Measurements from ENCODE around the gene KCNK2. TPM values are rescaled to one million over a fixed set of nuclear protein-coding genes. Genes with fewer than 3 reads are reported as not detected.

Gene KCNK2
- total RNA-seq, 1 experiment from 2014 or later = 0.18 TPM

- H3K4me3 Mint-ChIP-seq (ENCODE audit: unreplicated experiment) = no peak overlapping the region
- ChIA-PET CTCF (no interaction called here), POLR2A (no interaction called here)
- TF ChIP-seq CTCF (IDR thresholded peaks at IDR 0.05; ENCODE audit: insufficient read depth in 1 of 2, low read depth in 1 of 2, low read length in 1 of 2, severe bottlenecking in 1 of 2, unreplicated experiment in 1 of 2) = no peak
- Histone ChIP-seq H3K36me3 (ENCODE audit: control insufficient read depth, insufficient read depth, low read length) (no peaks in the 10 kb centered on the region), H3K4me3 (ENCODE audit: low read depth, low read length) (no peak overlapping the region), H3K4me1 (no peaks in the 10 kb centered on the region), H3K9me3 (no peaks in the 10 kb centered on the region), H3K27me3 (replicated peaks; ENCODE audit: control insufficient read depth, insufficient read depth, low read length) (no peaks in the 10 kb centered on the region)
- no peak overlapping the region for H3K27ac Mint-ChIP-seq (ENCODE audit: unreplicated experiment)
- H3K36me3 Mint-ChIP-seq (ENCODE audit: insufficient read depth, unreplicated experiment) = no peaks in the 10 kb centered on the region
- H3K27me3 Mint-ChIP-seq (ENCODE audit: insufficient read depth, unreplicated experiment) = peaks cover 7% of the 10 kb centered on the region
- H3K4me1 Mint-ChIP-seq (ENCODE audit: low read depth, unreplicated experiment) = no peaks in the 10 kb centered on the region
- no TSS peak for BruUV-seq (replicated peaks)
- H3K9me3 Mint-ChIP-seq (ENCODE audit: unreplicated experiment) = no peaks in the 10 kb centered on the region
- intact Hi-C loops (cut with micrococcal nuclease; ENCODE audit: unreplicated experiment) = no loop called here
- DNase-seq = no peak
Observed at GRCh38 chr1:215119056-215119455, 36.5 kb downstream of the KCNK2 start.

GRCh38 chr1:215119719-215120365 lies 37.3 kb downstream of the KCNK2 start:
- ChIA-PET POLR2A (no interaction called here), CTCF (no interaction called here)
- no peak for TF ChIP-seq CTCF (IDR thresholded peaks at IDR 0.05; ENCODE audit: insufficient read depth in 1 of 2, low read depth in 1 of 2, low read length in 1 of 2, severe bottlenecking in 1 of 2, unreplicated experiment in 1 of 2)
- no peak for DNase-seq
- H3K4me3 Mint-ChIP-seq (ENCODE audit: unreplicated experiment) = no peak overlapping the region
- H3K27me3 Mint-ChIP-seq (ENCODE audit: insufficient read depth, unreplicated experiment) = peaks cover 7% of the 10 kb centered on the region
- no peaks in the 10 kb centered on the region for H3K36me3 ChIP-seq (ENCODE audit: control insufficient read depth, insufficient read depth, low read length)
- no peak overlapping the region for H3K27ac Mint-ChIP-seq (ENCODE audit: unreplicated experiment)
- no TSS peak for BruUV-seq (replicated peaks)
- no peaks in the 10 kb centered on the region for H3K9me3 Mint-ChIP-seq (ENCODE audit: unreplicated experiment)
- no peaks in the 10 kb centered on the region for H3K27me3 ChIP-seq (replicated peaks; ENCODE audit: control insufficient read depth, insufficient read depth, low read length)
- no peaks in the 10 kb centered on the region for H3K4me1 ChIP-seq
- H3K4me1 Mint-ChIP-seq (ENCODE audit: low read depth, unreplicated experiment) = no peaks in the 10 kb centered on the region
- no peak overlapping the region for H3K4me3 ChIP-seq (ENCODE audit: low read depth, low read length)
- H3K36me3 Mint-ChIP-seq (ENCODE audit: insufficient read depth, unreplicated experiment) = no peaks in the 10 kb centered on the region
- intact Hi-C loops (cut with micrococcal nuclease; ENCODE audit: unreplicated experiment) = no loop called here
- no peaks in the 10 kb centered on the region for H3K9me3 ChIP-seq

DNA sequence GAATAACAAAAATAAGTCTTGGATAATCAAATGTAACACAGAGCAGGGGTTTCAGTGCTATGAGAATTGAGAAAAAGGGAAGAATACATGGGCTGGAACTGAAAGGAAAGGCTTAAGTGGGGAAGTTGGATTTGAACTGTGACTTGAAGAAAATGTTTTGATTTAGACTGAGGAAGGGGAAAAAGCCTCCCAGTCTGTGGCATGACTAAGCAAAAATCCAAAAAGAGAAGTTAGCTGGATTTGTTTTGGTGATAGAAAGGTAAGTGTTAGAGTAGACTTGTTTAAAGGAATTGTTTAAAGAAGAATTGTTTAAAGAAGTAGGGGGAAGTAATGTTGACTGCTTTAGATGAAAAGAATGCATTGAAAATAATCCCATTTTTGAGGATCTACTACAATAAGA lies 46.0 kb downstream of the KCNK2 start:
- no peak overlapping the region for H3K27ac Mint-ChIP-seq (ENCODE audit: unreplicated experiment)
- H3K36me3 Mint-ChIP-seq (ENCODE audit: insufficient read depth, unreplicated experiment) = no peaks in the 10 kb centered on the region
- no peak for DNase-seq
- no peak for TF ChIP-seq CTCF (IDR thresholded peaks at IDR 0.05; ENCODE audit: insufficient read depth in 1 of 2, low read depth in 1 of 2, low read length in 1 of 2, severe bottlenecking in 1 of 2, unreplicated experiment in 1 of 2)
- Histone ChIP-seq H3K4me3 (ENCODE audit: low read depth, low read length) (no peak overlapping the region), H3K27me3 (replicated peaks; ENCODE audit: control insufficient read depth, insufficient read depth, low read length) (no peaks in the 10 kb centered on the region), H3K9me3 (no peaks in the 10 kb centered on the region), H3K4me1 (no peaks in the 10 kb centered on the region), H3K36me3 (ENCODE audit: control insufficient read depth, insufficient read depth, low read length) (no peaks in the 10 kb centered on the region)
- ChIA-PET CTCF (no interaction called here), POLR2A (no interaction called here)
- intact Hi-C loops (cut with micrococcal nuclease; ENCODE audit: unreplicated experiment) = no loop called here
- H3K4me3 Mint-ChIP-seq (ENCODE audit: unreplicated experiment) = no peak overlapping the region
- H3K9me3 Mint-ChIP-seq (ENCODE audit: unreplicated experiment) = no peaks in the 10 kb centered on the region
- BruUV-seq (replicated peaks) = no TSS peak
- H3K27me3 Mint-ChIP-seq (ENCODE audit: insufficient read depth, unreplicated experiment) = peaks cover 3% of the 10 kb centered on the region
- H3K4me1 Mint-ChIP-seq (ENCODE audit: low read depth, unreplicated experiment) = no peaks in the 10 kb centered on the region
